ENCODE data around the gene TRRAP.

TRRAP gene

GRCh38 chr7:98903246-98903645 lies 24.9 kb downstream of the TRRAP start:
- DNase-seq: no peak

DNA sequence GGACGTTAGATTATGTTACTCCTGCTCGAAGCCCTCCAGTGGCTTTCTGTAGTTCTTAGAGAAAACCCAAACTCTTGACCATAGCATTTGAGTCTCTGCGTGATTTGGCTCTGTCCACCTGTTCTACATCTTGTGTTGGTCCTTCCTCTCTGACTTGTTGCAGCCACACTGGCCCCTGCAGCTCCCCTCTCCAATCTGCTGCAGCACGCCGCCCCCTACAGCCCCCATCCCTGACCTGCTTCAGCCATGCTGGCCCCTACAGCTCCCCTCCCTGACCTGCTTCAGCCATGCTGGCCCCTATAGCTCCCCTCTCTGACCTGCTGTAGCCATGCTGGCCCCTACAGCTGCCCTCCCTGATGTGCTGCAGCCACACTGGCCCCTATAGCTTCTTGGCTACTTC lies 29.2 kb downstream of the TRRAP start:
- no peak for DNase-seq

- no peak for DNase-seq
These were observed 30.3 kb downstream of the TRRAP start for GRCh38 chr7:98908585-98908984.

DNA sequence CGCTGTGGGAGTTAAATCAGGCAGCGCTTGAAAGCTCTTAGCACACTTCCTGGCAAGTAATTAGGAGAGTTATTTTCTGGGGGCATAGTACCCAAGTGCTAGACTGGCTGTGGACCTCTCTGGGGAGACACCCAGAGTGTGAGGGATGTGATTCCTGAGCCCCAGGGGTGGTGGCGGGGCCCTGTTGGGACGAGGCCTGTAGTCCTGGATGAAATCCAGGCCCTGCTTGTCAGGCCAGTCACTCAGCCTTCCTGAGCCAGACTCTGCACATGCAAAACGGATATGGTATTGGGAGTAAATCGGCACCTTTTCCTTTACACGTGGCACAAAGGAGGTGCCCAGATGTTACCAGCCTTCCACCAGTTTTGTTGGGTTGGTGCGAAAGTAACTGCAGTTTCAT lies 31.2 kb downstream of the TRRAP start:
- DNase-seq: no peak

GRCh38 chr7:98910427-98910826 lies 32.1 kb downstream of the TRRAP start:
- DNase-seq: no peak

DNA sequence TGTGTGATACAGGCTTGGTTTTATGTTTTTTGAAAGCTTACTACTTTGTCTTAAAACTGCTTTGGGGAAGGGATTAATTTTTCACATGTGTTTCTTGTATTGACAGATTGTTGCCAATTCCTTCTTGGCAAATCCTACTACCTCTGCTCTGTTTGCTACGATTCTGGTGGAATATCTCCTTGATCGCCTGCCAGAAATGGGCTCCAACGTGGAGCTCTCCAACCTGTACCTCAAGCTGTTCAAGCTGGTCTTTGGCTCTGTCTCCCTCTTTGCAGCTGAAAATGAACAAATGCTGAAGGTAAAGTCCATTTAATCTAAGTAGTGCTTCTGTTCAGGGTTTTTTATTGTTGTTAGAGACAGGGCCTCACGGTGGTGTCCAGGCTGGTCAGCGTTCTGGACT lies 33.6 kb downstream of the TRRAP start:
- no peak for DNase-seq

GRCh38 chr7:98913026-98913425 lies 34.7 kb downstream of the TRRAP start:
- no peak for DNase-seq

DNA sequence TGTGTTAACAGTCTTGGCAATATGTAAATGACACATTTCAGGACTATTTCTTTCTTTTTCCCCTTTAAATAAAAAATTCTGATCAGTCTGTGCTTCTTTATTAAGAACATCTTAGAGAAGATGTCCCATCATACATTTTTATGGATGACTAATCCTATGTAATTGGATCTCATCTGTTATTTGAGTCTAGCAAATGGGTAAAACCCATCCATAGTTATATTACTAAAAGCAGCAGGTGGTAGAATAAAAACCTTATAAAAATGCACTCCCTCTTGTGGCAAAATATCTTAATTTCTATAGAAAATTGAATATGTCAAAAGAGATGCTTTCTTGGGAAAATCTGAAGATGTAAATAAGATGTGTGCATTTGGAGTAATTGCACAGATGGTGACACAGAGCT lies 35.3 kb downstream of the TRRAP start:
- no peak for DNase-seq

- no peak for DNase-seq
These were observed 39.0 kb downstream of the TRRAP start for GRCh38 chr7:98917331-98917730.

GRCh38 chr7:98921608-98922372 lies 43.5 kb downstream of the TRRAP start:
- DNase-seq: no peak

DNA sequence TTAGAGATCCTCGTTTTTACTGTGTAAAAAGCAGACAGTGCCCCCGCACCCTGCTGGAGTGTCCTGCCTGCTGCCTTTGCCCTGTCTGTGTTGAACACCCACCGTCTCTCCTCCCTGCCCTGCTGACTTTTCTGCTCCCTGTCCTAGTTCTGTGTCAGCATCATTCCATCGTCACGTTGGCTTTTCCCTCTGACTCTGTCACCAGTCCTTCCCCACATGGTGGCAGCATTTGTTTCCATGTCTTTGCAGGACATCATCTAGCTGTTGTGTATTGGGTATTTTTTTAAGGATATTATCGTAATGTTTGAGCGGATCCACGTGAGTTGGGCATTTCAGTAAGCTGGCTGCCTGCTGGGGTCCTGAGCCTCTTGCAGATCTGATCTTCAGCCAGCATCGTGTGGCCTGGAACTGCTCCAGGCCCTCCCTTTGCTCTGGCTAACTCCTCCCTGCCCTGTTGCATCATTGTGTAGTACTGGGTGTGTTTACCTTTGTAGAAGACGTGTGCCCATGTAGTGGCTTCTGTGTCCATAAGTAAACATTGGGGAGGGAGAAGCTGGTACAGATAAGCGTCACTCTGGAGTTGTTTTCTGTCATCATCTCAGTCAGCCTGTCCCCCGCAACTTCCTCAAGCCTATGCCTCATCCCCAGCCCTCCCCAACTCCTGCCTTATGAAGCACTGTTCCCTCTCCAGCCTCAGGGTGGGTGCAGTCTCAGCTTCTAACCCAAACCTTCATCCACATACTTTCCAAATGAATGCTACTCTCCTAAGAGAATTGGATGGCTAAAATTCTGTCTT lies 44.3 kb downstream of the TRRAP start:
- DNase-seq: no peak

DNA sequence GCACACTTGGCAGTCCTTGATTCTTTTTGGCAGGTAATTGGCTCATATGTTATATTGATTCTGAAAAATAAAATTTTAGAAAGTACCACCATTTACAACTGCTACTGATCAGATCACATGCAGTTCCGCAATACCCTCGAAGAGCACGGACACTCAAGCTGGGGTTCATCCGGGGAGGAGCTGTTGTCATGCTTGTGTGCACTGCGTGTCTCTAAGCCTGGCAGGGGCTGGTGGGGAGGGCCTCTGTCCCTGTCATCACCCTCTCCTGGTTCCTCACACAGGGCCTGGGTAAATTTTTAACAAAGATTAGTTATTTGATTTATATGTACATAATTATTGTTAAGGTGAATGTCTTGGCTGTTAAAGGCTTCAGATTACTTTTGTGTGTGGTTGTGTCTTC lies 45.2 kb downstream of the TRRAP start:
- no peak for DNase-seq

GRCh38 chr7:98927125-98927524 lies 48.8 kb downstream of the TRRAP start:
- DNase-seq: no peak

- no peak for DNase-seq
These were observed 52.1 kb downstream of the TRRAP start for GRCh38 chr7:98930464-98930863.

- peak; percentile 17 for DNase-seq
These were observed 52.6 kb downstream of the TRRAP start for GRCh38 chr7:98930921-98931320.

- DNase-seq: no peak
These were observed 55.0 kb downstream of the TRRAP start for GRCh38 chr7:98933321-98933720.

DNA sequence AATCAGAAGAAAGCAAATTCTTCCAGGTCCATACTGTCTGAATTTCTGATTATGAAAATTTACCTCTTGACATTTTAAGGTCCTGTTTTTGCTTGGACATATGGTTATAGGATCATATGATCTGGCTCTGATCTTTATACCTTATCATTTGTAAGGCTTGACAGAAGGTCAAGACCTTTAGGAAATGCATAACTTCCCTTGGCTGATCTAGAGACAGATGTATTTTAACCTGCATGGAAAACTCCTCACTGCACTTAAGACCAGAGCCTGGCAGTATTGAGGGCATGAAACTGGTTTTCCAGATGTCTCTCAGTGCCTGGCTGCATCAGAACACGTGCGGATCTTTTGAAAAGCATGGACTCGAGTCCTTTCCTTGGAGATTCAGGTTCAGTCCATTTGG lies 55.9 kb downstream of the TRRAP start:
- no peak for DNase-seq

- DNase-seq: no peak
These were observed 57.5 kb downstream of the TRRAP start for GRCh38 chr7:98935811-98936210.

GRCh38 chr7:98943336-98943735 lies 65.0 kb downstream of the TRRAP start:
- DNase-seq: no peak

GRCh38 chr7:98944386-98944785 lies 66.1 kb downstream of the TRRAP start:
- DNase-seq: no peak

DNA sequence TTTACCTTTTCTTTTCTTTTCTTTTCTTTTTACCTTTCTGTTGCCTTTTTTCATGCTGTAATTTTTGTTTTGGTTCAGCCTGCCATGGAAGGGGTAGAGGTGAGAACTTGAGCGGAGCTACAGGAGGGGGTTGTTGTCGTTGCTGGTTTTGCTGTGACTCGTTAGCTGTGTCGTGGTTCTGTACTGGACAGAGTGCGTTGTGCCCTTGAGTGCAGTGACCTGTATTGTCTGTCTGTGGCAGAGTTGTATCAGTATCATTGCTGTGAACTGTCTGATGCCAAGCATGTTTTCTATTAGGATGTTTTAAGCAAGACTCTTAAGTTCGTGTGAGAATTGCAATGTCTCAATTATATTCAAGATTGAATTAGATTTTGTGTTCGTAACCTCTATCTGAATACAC lies 67.5 kb downstream of the TRRAP start:
- DNase-seq: no peak

GRCh38 chr7:98946389-98946788 lies 68.1 kb downstream of the TRRAP start:
- DNase-seq: no peak

- no peak for DNase-seq
These were observed 71.2 kb downstream of the TRRAP start for GRCh38 chr7:98949336-98950044.

DNA sequence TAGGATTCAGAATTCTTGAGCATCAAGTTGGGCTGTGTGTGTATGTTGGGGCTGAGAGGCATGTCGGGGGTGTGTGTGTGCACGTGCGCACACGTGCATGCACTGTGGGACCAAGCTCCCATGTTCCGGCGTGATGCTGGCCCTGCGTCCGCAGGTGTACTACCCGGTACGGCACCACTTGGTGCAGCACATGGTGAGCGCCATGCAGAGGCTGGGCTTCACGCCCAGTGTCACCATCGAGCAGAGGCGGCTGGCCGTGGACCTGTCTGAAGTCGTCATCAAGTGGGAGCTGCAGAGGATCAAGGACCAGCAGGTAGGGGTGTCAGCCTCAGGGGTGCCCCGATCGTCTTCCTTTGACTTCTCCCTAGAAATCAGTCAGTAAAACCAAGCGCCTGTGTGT lies 77.7 kb downstream of the TRRAP start:
- no peak for DNase-seq
